Endothelial cell of umbilical vein (primary cell): ENCODE measurements around the gene BIRC3. TPM values are rescaled to one million over a fixed set of nuclear protein-coding genes. Genes with fewer than 3 reads are reported as not detected.

Experiments
- BruUV-seq: library from RNA; stranded (reverse); fragments of 400-500 nt; replicated peaks from 2 replicates; lab custom pipeline; 2021; lab: Mats Ljungman, UMichigan
- CTCF ChIA-PET: fragments of 300-600, 350-600 bp; sonication (Branson Sonifier 250); formaldehyde crosslinking; loops from one replicate; lab custom pipeline; 2021; ENCODE audit warnings: antibody characterized with exemption, inconsistent platforms; lab: Charles Lee
- POLR2A ChIA-PET: fragments of 300-600, 350-600 bp; sonication (Branson Sonifier 250); formaldehyde crosslinking; loops from one replicate; lab custom pipeline; 2021; ENCODE audit warnings: antibody characterized with exemption, inconsistent platforms; lab: Charles Lee
- DNase-seq: peaks from one replicate; pipeline ENCODE4 v3.0.0-alpha.2; 2011; ENCODE audit warnings: low read depth, low spot score
- FAIRE-seq: peaks from 2 replicates; lab custom pipeline; 2011; peaks lifted over from hg19 to GRCh38; lab: Jason Lieb, UNC
- H2AFZ ChIP-seq: 2 replicates; pipeline ENCODE4 v1.6.0; 2012; ENCODE audit warnings: low read depth, low read length, control low read depth, inconsistent platforms
- H3K27ac ChIP-seq: 2 replicates; pipeline ENCODE4 v1.5.1; 2011; ENCODE audit warnings: low read depth, mild to moderate bottlenecking, control low read depth, low read length, moderate library complexity; ENCODE audit not compliant: insufficient read depth
- H3K27me3 ChIP-seq, 2 experiments: 2 replicates each; pipeline versions ENCODE4 v1.6.0 to v1.6.1; 2011; ENCODE audit warnings: low read length in 2 of 2, mixed read lengths in 1 of 2; ENCODE audit not compliant: control insufficient read depth in 2 of 2, insufficient read depth in 2 of 2
- H3K36me3 ChIP-seq, 2 experiments: 2 replicates in 1 of 2; 3 replicates in 1 of 2; pipeline ENCODE4 v1.5.1; 2011; ENCODE audit warnings: low read length in 2 of 2, mild to moderate bottlenecking in 1 of 2, moderate library complexity in 1 of 2; ENCODE audit not compliant: control insufficient read depth in 2 of 2, insufficient read depth in 2 of 2; ENCODE audit errors: extremely low read depth in 1 of 2
- H3K4me1 ChIP-seq: 3 replicates; pipeline ENCODE4 v1.5.1; 2011; ENCODE audit warnings: mild to moderate bottlenecking, low read length; ENCODE audit not compliant: control insufficient read depth, insufficient read depth; ENCODE audit errors: extremely low read depth
- H3K4me2 ChIP-seq: 2 replicates; pipeline ENCODE4 v1.6.1; 2011; ENCODE audit warnings: low read length, control low read depth, mixed read lengths; ENCODE audit not compliant: insufficient read depth
- H3K4me3 ChIP-seq, 3 experiments: fragments of 200-600 bp in 1 of 3; sonication (generic), shearing (Covaris generic) in 1 of 3; replicated peaks in 1 of 3; 2 replicates each; pipeline ENCODE4 v1.5.1; 2011 to 2016; ENCODE audit warnings: control low read depth in 3 of 3, low read length in 3 of 3, mild to moderate bottlenecking in 2 of 3, inconsistent platforms in 1 of 3, low read depth in 1 of 3, moderate library complexity in 1 of 3; ENCODE audit not compliant: insufficient read depth in 1 of 3
- H3K79me2 ChIP-seq: 2 replicates; pipeline ENCODE4 v1.6.0; 2012; ENCODE audit warnings: low read length, inconsistent platforms; ENCODE audit not compliant: control insufficient read depth, insufficient read depth
- H3K9ac ChIP-seq: replicated peaks from 2 replicates; pipeline ENCODE3; 2011; ENCODE audit warnings: low read length, control low read depth; ENCODE audit not compliant: insufficient read depth; ENCODE audit errors: extremely low read depth
- H3K9me1 ChIP-seq: replicated peaks from 3 replicates; pipeline ENCODE4 v1.6.0; 2011; ENCODE audit warnings: mild to moderate bottlenecking, low read length; ENCODE audit not compliant: control insufficient read depth, insufficient read depth; ENCODE audit errors: extremely low read depth
- H3K9me3 ChIP-seq: replicated peaks from 2 replicates; pipeline ENCODE4 v1.5.1; 2012; ENCODE audit warnings: low read length, inconsistent platforms; ENCODE audit not compliant: control insufficient read depth, insufficient read depth
- H4K20me1 ChIP-seq: replicated peaks from 2 replicates; pipeline ENCODE3; 2011; ENCODE audit warnings: mild to moderate bottlenecking, low read length; ENCODE audit not compliant: control insufficient read depth, insufficient read depth; ENCODE audit errors: extremely low read depth
- EZH2 ChIP-seq: IDR thresholded peaks from 2 replicates; pipeline ENCODE4 v1.6.1; 2012; ENCODE audit warnings: borderline replicate concordance, low read depth, mild to moderate bottlenecking, moderate library complexity, low read length, inconsistent platforms; ENCODE audit not compliant: severe bottlenecking
- FOS ChIP-seq: IDR thresholded peaks from 2 replicates; pipeline ENCODE4 v1.6.1; 2011; ENCODE audit warnings: mild to moderate bottlenecking, low read length, moderate library complexity, borderline replicate concordance; ENCODE audit not compliant: insufficient read depth
- GATA2 ChIP-seq: IDR thresholded peaks from 2 replicates; pipeline ENCODE4 v1.7.0; 2011; ENCODE audit warnings: low read depth, mild to moderate bottlenecking, moderate library complexity, mixed read lengths, low read length; ENCODE audit not compliant: insufficient read length, insufficient read depth
- JUN ChIP-seq: IDR thresholded peaks from 2 replicates; pipeline ENCODE4 v1.6.1; 2011; ENCODE audit warnings: borderline replicate concordance, low read depth; ENCODE audit not compliant: insufficient read length, insufficient read depth
- MYC ChIP-seq: IDR thresholded peaks from one replicate; pipeline ENCODE4 v1.6.1; 2011; ENCODE audit warnings: mild to moderate bottlenecking, low read depth, low read length
- POLR2A ChIP-seq: IDR thresholded peaks from 2 replicates; pipeline ENCODE4 v1.6.1; 2012; ENCODE audit warnings: low read depth, mild to moderate bottlenecking, control low read depth, low read length
- POLR2AphosphoS5 ChIP-seq: IDR thresholded peaks from 2 replicates; pipeline ENCODE4 v1.6.1; 2012; ENCODE audit warnings: low read depth, mild to moderate bottlenecking, control low read depth, low read length, moderate library complexity; ENCODE audit not compliant: insufficient read depth
- dilution Hi-C: fragments of 300-500 bp; cut with MboI; formaldehyde crosslinking; loops from one replicate; pipeline ENCODE4 v1.15.0; 2019; ENCODE audit warnings: low sequenced_read_pairs; ENCODE audit not compliant: extremely low pct_ligation_motif_present
- intact Hi-C: fragments of 100-400 bp; cut with micrococcal nuclease; formaldehyde crosslinking; loops from one replicate; pipeline ENCODE4 v1.10.0; 2022
- polyA plus RNA-seq, 4 experiments: library from polyadenylated mRNA; depleted of rRNA in 3 of 4; stranded (reverse) in 3 of 4; unstranded in 1 of 4; fragments of >200 nt; gene quantifications; 2 replicates each; pipeline versions ENCODE4 v1.2.1 to v1.2.3, GENCODE V29; 2011 to 2012; ENCODE audit warnings: missing spikeins in 1 of 4
- total RNA-seq: library from RNA; stranded (reverse); gene quantifications from 2 replicates; pipeline ENCODE4 v1.2.3, GENCODE V29; 2021
- TF ChIP-seq, protein P1 (sequence below), 2 donors: IDR thresholded peaks; 1 replicate in 1 of 2; 2 replicates in 1 of 2; pipeline ENCODE4 v1.5.1; 2011; ENCODE audit warnings: low read length in 2 of 2, mild to moderate bottlenecking in 2 of 2, moderate library complexity in 2 of 2, control low read depth in 1 of 2, inconsistent platforms in 1 of 2, low read depth in 1 of 2; ENCODE audit not compliant: insufficient read depth in 1 of 2; ENCODE audit errors: extremely low read depth in 1 of 2
- TF ChIP-seq, protein P2 (sequence below): IDR thresholded peaks from 2 replicates; pipeline ENCODE4 v1.6.1; 2011; ENCODE audit not compliant: insufficient read depth, insufficient read length

Gene BIRC3
- total and polyA plus RNA-seq, 2 donors (not counting 3 experiments of a cell fraction or from before 2014, with no cell fraction given) = 0.28 to 1.4 TPM

DNA sequence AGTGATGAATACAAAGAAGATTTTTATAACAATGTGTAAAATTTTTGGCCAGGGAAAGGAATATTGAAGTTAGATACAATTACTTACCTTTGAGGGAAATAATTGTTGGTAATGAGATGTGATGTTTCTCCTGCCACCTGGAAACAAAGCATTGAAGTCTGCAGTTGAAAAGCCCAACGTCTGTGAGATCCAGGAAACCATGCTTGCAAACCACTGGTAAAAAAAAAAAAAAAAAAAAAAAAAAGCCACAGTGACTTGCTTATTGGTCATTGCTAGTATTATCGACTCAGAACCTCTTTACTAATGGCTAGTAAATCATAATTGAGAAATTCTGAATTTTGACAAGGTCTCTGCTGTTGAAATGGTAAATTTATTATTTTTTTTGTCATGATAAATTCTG, 5.3 kb downstream of the BIRC3 start:
- POLR2A ChIA-PET = no interaction called here
- CTCF ChIA-PET = interaction anchor here (1.4 to 2.1 kb wide), 2 partner anchors 19 to 28 kb away, joined by 3 to 9 read pairs; no protein-coding TSS in a partner anchor
- H3K9me1 ChIP-seq = no peaks in the 10 kb centered on the region
- no peaks in the 10 kb centered on the region for H3K9me3 ChIP-seq
- H4K20me1 ChIP-seq = no peaks in the 10 kb centered on the region
- H3K79me2 ChIP-seq = no peaks in the 10 kb centered on the region
- H3K27ac ChIP-seq = no peak overlapping the region
- no peak for DNase-seq
- dilution Hi-C loops (no loop called here), intact Hi-C loops (no loop called here)
- H2AFZ ChIP-seq = no peak overlapping the region
- H3K4me3 ChIP-seq = no peak overlapping the region
- no peak overlapping the region for H3K4me2 ChIP-seq
- peaks cover 4% of the 10 kb centered on the region for H3K4me1 ChIP-seq
- TF ChIP-seq GATA2 (no peak), JUN (no peak), POLR2A (no peak), POLR2AphosphoS5 (no peak), FOS (no peak), MYC (no peak), EZH2 (no peak)
- TF ChIP-seq, protein P1, sequence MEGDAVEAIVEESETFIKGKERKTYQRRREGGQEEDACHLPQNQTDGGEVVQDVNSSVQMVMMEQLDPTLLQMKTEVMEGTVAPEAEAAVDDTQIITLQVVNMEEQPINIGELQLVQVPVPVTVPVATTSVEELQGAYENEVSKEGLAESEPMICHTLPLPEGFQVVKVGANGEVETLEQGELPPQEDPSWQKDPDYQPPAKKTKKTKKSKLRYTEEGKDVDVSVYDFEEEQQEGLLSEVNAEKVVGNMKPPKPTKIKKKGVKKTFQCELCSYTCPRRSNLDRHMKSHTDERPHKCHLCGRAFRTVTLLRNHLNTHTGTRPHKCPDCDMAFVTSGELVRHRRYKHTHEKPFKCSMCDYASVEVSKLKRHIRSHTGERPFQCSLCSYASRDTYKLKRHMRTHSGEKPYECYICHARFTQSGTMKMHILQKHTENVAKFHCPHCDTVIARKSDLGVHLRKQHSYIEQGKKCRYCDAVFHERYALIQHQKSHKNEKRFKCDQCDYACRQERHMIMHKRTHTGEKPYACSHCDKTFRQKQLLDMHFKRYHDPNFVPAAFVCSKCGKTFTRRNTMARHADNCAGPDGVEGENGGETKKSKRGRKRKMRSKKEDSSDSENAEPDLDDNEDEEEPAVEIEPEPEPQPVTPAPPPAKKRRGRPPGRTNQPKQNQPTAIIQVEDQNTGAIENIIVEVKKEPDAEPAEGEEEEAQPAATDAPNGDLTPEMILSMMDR (IDR thresholded peaks at IDR 0.05; ENCODE audit: extremely low read depth in 1 of 2, insufficient read depth in 1 of 2, low read depth in 1 of 2, low read length in 2 of 2) = no peak
- TF ChIP-seq, protein P2, sequence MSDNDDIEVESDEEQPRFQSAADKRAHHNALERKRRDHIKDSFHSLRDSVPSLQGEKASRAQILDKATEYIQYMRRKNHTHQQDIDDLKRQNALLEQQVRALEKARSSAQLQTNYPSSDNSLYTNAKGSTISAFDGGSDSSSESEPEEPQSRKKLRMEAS = no peak
- H3K9ac ChIP-seq = no peak overlapping the region
- no peaks in the 10 kb centered on the region for H3K36me3 ChIP-seq
- no peaks in the 10 kb centered on the region for H3K27me3 ChIP-seq
- no TSS peak for BruUV-seq
- no peak for FAIRE-seq
